A673 (cell line): ENCODE data around the gene PREX1.

Experiments used
- CTCF ChIP-seq: fragments of 300-800, 200-600 bp; sonication (generic); conservative IDR thresholded peaks from 2 replicates; pipeline ENCODE4 v1.5.1; 2017; ENCODE audit warnings: low read depth, mild to moderate bottlenecking, antibody characterized with exemption, low read length, moderate library complexity, mixed read lengths
- EZH2 ChIP-seq: fragments of 200-600 bp; sonication (generic); IDR thresholded peaks from 2 replicates; pipeline ENCODE4 v1.6.1; 2017; ENCODE audit warnings: borderline replicate concordance, low read depth, mild to moderate bottlenecking, mixed read lengths, antibody characterized with exemption, low read length; ENCODE audit not compliant: poor library complexity, severe bottlenecking

- TF ChIP-seq CTCF (no peak), EZH2 (no peak)
Measured at GRCh38 chr20:48673507-48673906, 154.3 kb downstream of the PREX1 start.
